Activated T-cell treated with anti-CD3 and anti-CD28 coated beads for 24 hours (primary cell): ENCODE results near the gene ATN1.

Experiments used
- DNase-seq: peaks from one replicate; pipeline ENCODE4 v3.0.0-alpha.2; 2020; ENCODE audit warnings: low read depth

ATN1 gene

GRCh38 chr12:6944381-6945186, 16.8 kb downstream of the ATN1 start:
- peak; percentile 81 for DNase-seq

GRCh38 chr12:6945613-6946012, 17.9 kb downstream of the ATN1 start:
- no peak for DNase-seq

GRCh38 chr12:6946033-6946919, 18.5 kb downstream of the ATN1 start:
- no peak for DNase-seq

- DNase-seq = no peak
These were observed 19.2 kb downstream of the ATN1 start for GRCh38 chr12:6946920-6947374.

- DNase-seq = no peak
These were observed 19.9 kb downstream of the ATN1 start for GRCh38 chr12:6947615-6948014.

- no peak for DNase-seq
These were observed 21.3 kb downstream of the ATN1 start for GRCh38 chr12:6948873-6949594.

GRCh38 chr12:6950401-6950801, 22.6 kb downstream of the ATN1 start:
- DNase-seq = no peak

- no peak for DNase-seq
These were observed 23.2 kb downstream of the ATN1 start, which contains the start of gene PTPN6 for GRCh38 chr12:6950811-6951540. Gene PTPN6, plus strand, starts transcription at chr12:6951356. Its CDS starts 157 bp downstream, at chr12:6951513.

- no peak for DNase-seq
These were observed 23.9 kb downstream of the ATN1 start for GRCh38 chr12:6951551-6952120.

GRCh38 chr12:6952121-6952862, 24.5 kb downstream of the ATN1 start:
- no peak for DNase-seq

GRCh38 chr12:6952863-6953441, 25.2 kb downstream of the ATN1 start:
- no peak for DNase-seq

- DNase-seq = peak; percentile 83
These were observed 25.9 kb downstream of the ATN1 start for GRCh38 chr12:6953442-6954315.

GRCh38 chr12:6954316-6955107, 26.8 kb downstream of the ATN1 start:
- no peak for DNase-seq

- no peak for DNase-seq
These were observed 27.6 kb downstream of the ATN1 start for GRCh38 chr12:6955108-6956020.

GRCh38 chr12:6956021-6956727, 28.4 kb downstream of the ATN1 start:
- no peak for DNase-seq

GRCh38 chr12:6957151-6957701, 29.5 kb downstream of the ATN1 start:
- DNase-seq = no peak
